ENCODE results near the gene CFAP77. TPM values are rescaled to one million over a fixed set of nuclear protein-coding genes. Genes with fewer than 3 reads are reported as not detected.

Gene CFAP77
- total RNA-seq, 2 donors from 2014 or later: 2.4 TPM; not detected in 1

GRCh38 chr9:132509928-132510874 lies 100.2 kb downstream of the CFAP77 start:
- Histone ChIP-seq H3K27me3 (replicated peaks; ENCODE audit: insufficient read depth) (peaks cover 4% of the 10 kb centered on the region), H3K27ac (no peak overlapping the region), H3K9me3 (no peaks in the 10 kb centered on the region), H3K4me1 (replicated peaks) (no peaks in the 10 kb centered on the region), H3K36me3 (no peaks in the 10 kb centered on the region), H3K4me3 (no peak overlapping the region)
- TF ChIP-seq POLR2A (IDR thresholded peaks at IDR 0.05) (no peak), CTCF (IDR thresholded peaks at IDR 0.05) (no peak), POLR2AphosphoS5 (IDR thresholded peaks at IDR 0.05) (no peak)
- DNase-seq (ENCODE audit: low spot score): no peak
- intact Hi-C loops (cut with DNase I): loop anchor here (5.0 kb wide), 2 partner anchors 62 to 292 kb away; no protein-coding TSS in a partner anchor
- 67% methylated on average over 39 of the region's 40 CpGs for WGBS

- Histone ChIP-seq H3K27ac (no peak overlapping the region), H3K4me3 (no peak overlapping the region), H3K9me3 (no peaks in the 10 kb centered on the region), H3K4me1 (replicated peaks) (no peaks in the 10 kb centered on the region), H3K36me3 (no peaks in the 10 kb centered on the region), H3K27me3 (replicated peaks; ENCODE audit: insufficient read depth) (peaks cover 6% of the 10 kb centered on the region)
- no peak for DNase-seq (ENCODE audit: low spot score)
- no peak for TF ChIP-seq POLR2AphosphoS5 (IDR thresholded peaks at IDR 0.05)
- no peak for TF ChIP-seq POLR2A (IDR thresholded peaks at IDR 0.05)
- TF ChIP-seq CTCF (IDR thresholded peaks at IDR 0.05): no peak
- intact Hi-C loops (cut with DNase I): no loop called here
- 89% methylated on average over 25 of the region's 25 CpGs for WGBS
Observed at GRCh38 chr9:132511191-132511999, 101.4 kb downstream of the CFAP77 start.

GRCh38 chr9:132513416-132513815 lies 103.4 kb downstream of the CFAP77 start:
- no peak for DNase-seq (ENCODE audit: low spot score)
- no peak overlapping the region for H3K27ac ChIP-seq
- no peaks in the 10 kb centered on the region for H3K9me3 ChIP-seq
- no peaks in the 10 kb centered on the region for H3K36me3 ChIP-seq
- H3K4me1 ChIP-seq (replicated peaks): no peaks in the 10 kb centered on the region
- no peak for TF ChIP-seq CTCF (IDR thresholded peaks at IDR 0.05)
- TF ChIP-seq POLR2A (IDR thresholded peaks at IDR 0.05): no peak
- no peak for TF ChIP-seq POLR2AphosphoS5 (IDR thresholded peaks at IDR 0.05)
- 83% methylated on average over 15 of the region's 15 CpGs for WGBS
- intact Hi-C loops (cut with DNase I): no loop called here
- no peak overlapping the region for H3K4me3 ChIP-seq
- H3K27me3 ChIP-seq (replicated peaks; ENCODE audit: insufficient read depth): peaks cover 6% of the 10 kb centered on the region

- DNase-seq (ENCODE audit: low spot score): no peak
- WGBS: 58% methylated on average over 21 of the region's 22 CpGs
- Histone ChIP-seq H3K27me3 (replicated peaks; ENCODE audit: insufficient read depth) (peaks cover 6% of the 10 kb centered on the region), H3K27ac (no peak overlapping the region), H3K4me1 (replicated peaks) (no peaks in the 10 kb centered on the region), H3K9me3 (no peaks in the 10 kb centered on the region), H3K4me3 (no peak overlapping the region), H3K36me3 (no peaks in the 10 kb centered on the region)
- TF ChIP-seq POLR2AphosphoS5 (IDR thresholded peaks at IDR 0.05) (no peak), POLR2A (IDR thresholded peaks at IDR 0.05) (no peak), CTCF (IDR thresholded peaks at IDR 0.05) (no peak)
- intact Hi-C loops (cut with DNase I): no loop called here
Observed at GRCh38 chr9:132514011-132514744, 104.2 kb downstream of the CFAP77 start.

Measured in prostate gland (tissue), 2 donors.